Mesendoderm (in vitro differentiated cells): ENCODE results near the gene AADAC.
"Not testable (repeated sequence)": the region's sequence is repeated elsewhere in the genome, so short reads cannot be mapped to it uniquely, and the experiment has no call there.

Experiments
- DNase-seq: peaks from one replicate; pipeline ENCODE4 v3.0.0; 2013
- H2AK5ac ChIP-seq: 2 replicates; pipeline ENCODE4 v1.6.1; 2013; ENCODE audit warnings: low read length, inconsistent platforms
- H2BK120ac ChIP-seq: 2 replicates; pipeline ENCODE4 v1.6.1; 2013; ENCODE audit warnings: low read depth, mild to moderate bottlenecking, low read length, moderate library complexity, mixed read lengths
- H2BK15ac ChIP-seq: replicated peaks from 2 replicates; pipeline ENCODE4 v1.6.1; 2013; ENCODE audit warnings: low read depth, mild to moderate bottlenecking, moderate library complexity
- H2BK5ac ChIP-seq: 2 replicates; pipeline ENCODE4 v1.6.1; 2013; ENCODE audit warnings: low read length, inconsistent platforms
- H3K18ac ChIP-seq: 2 replicates; pipeline ENCODE4 v1.6.1; 2013; ENCODE audit warnings: mild to moderate bottlenecking, low read length, mixed read lengths
- H3K23ac ChIP-seq: one replicate; pipeline ENCODE4 v1.6.1; 2013; ENCODE audit warnings: low read length
- H3K27ac ChIP-seq: 2 replicates; pipeline ENCODE4 v1.5.1; 2013; ENCODE audit warnings: low read depth, mild to moderate bottlenecking, inconsistent platforms, low read length, moderate library complexity
- H3K27me3 ChIP-seq: 2 replicates; pipeline ENCODE4 v1.6.1; 2013; ENCODE audit warnings: low read length, control low read depth, mild to moderate bottlenecking, inconsistent platforms; ENCODE audit not compliant: insufficient read depth, poor library complexity
- H3K36me3 ChIP-seq: 2 replicates; pipeline ENCODE4 v1.6.1; 2013; ENCODE audit warnings: low read length, inconsistent platforms; ENCODE audit not compliant: control insufficient read depth, insufficient read depth
- H3K4ac ChIP-seq: one replicate; pipeline ENCODE4 v1.6.1; 2013; ENCODE audit warnings: low read depth, mild to moderate bottlenecking, low read length, moderate library complexity
- H3K4me1 ChIP-seq: 2 replicates; pipeline ENCODE4 v1.6.1; 2013; ENCODE audit warnings: low read depth, low read length, inconsistent platforms; ENCODE audit not compliant: control insufficient read depth
- H3K4me2 ChIP-seq: 2 replicates; pipeline ENCODE4 v1.6.1; 2013; ENCODE audit warnings: low read length
- H3K4me3 ChIP-seq: 2 replicates; pipeline ENCODE4 v1.5.1; 2013; ENCODE audit warnings: mild to moderate bottlenecking, low read length
- H3K56ac ChIP-seq: one replicate; pipeline ENCODE4 v1.6.1; 2013; ENCODE audit warnings: low read length
- H3K79me1 ChIP-seq: 2 replicates; pipeline ENCODE4 v1.6.1; 2013; ENCODE audit warnings: low read length, inconsistent platforms
- H3K79me2 ChIP-seq: 2 replicates; pipeline ENCODE4 v1.6.1; 2013; ENCODE audit warnings: mild to moderate bottlenecking, low read length; ENCODE audit not compliant: control insufficient read depth, insufficient read depth
- H3K9ac ChIP-seq: 2 replicates; pipeline ENCODE4 v1.6.1; 2013; ENCODE audit warnings: low read length, inconsistent platforms
- H4K5ac ChIP-seq: one replicate; pipeline ENCODE4 v1.6.1; 2013; ENCODE audit warnings: low read length
- H4K8ac ChIP-seq: one replicate; pipeline ENCODE4 v1.6.1; 2013; ENCODE audit warnings: low read depth, mild to moderate bottlenecking, control low read depth, low read length, moderate library complexity
- WGBS: extraction: QIAGEN DNeasy Blood & Tissue Kit; methylation state at CpG from one replicate; pipeline ENCODE4 v1.1.7; 2013; ENCODE audit warnings: low lambda C conversion rate, missing lambda C conversion rate; ENCODE audit not compliant: insufficient coverage; ENCODE audit errors: extremely low coverage; 5-methylcytosine and 5-hydroxymethylcytosine counted together

Gene AADAC

DNA sequence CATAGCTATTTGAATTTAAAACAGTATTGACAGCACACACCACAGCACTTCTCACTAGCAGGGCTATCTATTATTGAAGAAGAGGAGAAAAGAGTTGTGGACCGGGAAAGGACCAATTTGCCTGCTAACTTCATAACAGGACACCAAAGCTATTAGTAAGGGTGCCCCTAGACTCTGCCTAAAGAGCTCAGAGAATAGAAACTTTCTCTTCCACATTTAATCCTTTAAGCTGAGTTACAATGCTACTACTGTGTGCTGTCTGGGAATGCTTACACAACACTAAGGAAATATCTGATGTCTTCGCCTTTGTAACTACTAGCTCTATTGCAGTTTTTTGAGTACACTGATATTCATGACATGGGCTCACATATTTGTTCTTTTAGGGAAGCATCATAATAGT, 13.5 kb upstream of the AADAC start:
- H3K4ac ChIP-seq = no peak overlapping the region
- no peak overlapping the region for H3K23ac ChIP-seq
- no peaks in the 10 kb centered on the region for H3K36me3 ChIP-seq
- no peak overlapping the region for H2BK15ac ChIP-seq
- no peaks in the 10 kb centered on the region for H3K79me1 ChIP-seq
- no peak overlapping the region for H3K4me3 ChIP-seq
- no peak overlapping the region for H2AK5ac ChIP-seq
- no peak overlapping the region for H2BK120ac ChIP-seq
- H3K27me3 ChIP-seq = no peaks in the 10 kb centered on the region
- no peak overlapping the region for H3K9ac ChIP-seq
- H3K4me2 ChIP-seq = no peak overlapping the region
- DNase-seq = no peak
- H3K79me2 ChIP-seq = no peaks in the 10 kb centered on the region
- no CpG with 5 or more reads among the region's 2 CpGs for WGBS
- no peak overlapping the region for H3K27ac ChIP-seq
- H4K5ac ChIP-seq = no peak overlapping the region
- no peak overlapping the region for H2BK5ac ChIP-seq
- no peaks in the 10 kb centered on the region for H3K4me1 ChIP-seq
- no peak overlapping the region for H3K18ac ChIP-seq
- H4K8ac ChIP-seq = no peak overlapping the region
- no peak overlapping the region for H3K56ac ChIP-seq

DNA sequence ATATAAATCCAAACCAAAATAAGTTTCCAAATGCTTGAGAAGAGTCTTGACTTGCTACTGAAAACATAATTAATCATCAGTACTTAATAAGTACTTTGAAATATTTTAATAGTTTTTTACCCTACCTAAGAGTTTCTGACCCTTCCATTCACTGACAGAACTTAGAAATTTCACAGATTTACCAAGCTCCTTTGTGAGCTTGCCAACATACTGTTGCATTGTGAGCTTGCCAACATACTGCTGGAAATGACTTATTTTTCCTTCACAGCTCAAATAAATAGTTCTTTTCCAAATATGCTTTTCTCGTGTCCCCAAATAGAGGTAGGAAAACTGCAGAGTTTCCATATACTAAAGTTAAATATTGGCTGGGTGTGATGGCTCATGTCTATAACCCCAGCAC, 9.6 kb upstream of the AADAC start:
- Histone ChIP-seq H2BK15ac (no peak overlapping the region), H3K9ac (no peak overlapping the region), H2AK5ac (no peak overlapping the region), H3K79me2 (no peaks in the 10 kb centered on the region), H4K5ac (no peak overlapping the region), H3K23ac (no peak overlapping the region), H3K27ac (no peak overlapping the region), H3K56ac (no peak overlapping the region), H3K18ac (no peak overlapping the region), H4K8ac (no peak overlapping the region), H3K4me1 (no peaks in the 10 kb centered on the region), H3K79me1 (no peaks in the 10 kb centered on the region), H2BK5ac (no peak overlapping the region), H3K27me3 (no peaks in the 10 kb centered on the region), H2BK120ac (no peak overlapping the region), H3K4ac (no peak overlapping the region), H3K36me3 (no peaks in the 10 kb centered on the region), H3K4me2 (no peak overlapping the region), H3K4me3 (no peak overlapping the region)
- DNase-seq = no peak
- no CpG with 5 or more reads among the region's 1 CpG for WGBS

DNA sequence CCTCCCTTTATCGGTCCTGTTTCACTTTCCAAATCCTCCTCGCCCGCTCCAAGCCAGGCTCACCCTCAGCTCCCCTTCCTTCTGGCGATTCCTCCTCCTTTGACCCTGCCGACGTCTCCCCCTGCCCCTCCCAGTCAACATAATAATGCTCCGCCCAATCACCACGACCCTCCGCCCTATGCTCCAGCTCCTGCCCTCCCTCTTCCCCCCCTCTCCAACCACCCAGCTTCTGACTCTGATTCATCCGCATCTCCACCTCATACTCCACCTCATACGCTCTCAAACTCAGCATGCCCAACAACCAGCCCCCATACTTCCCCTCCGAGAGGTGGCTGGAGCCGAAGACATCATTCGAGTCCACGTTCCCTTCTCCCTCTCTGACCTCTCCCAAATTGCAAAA, 7.1 kb upstream of the AADAC start:
- H3K36me3 ChIP-seq = no peaks in the 10 kb centered on the region
- H2BK15ac ChIP-seq = no peak overlapping the region
- H3K79me1 ChIP-seq = no peaks in the 10 kb centered on the region
- no peak overlapping the region for H2BK5ac ChIP-seq
- H3K4me2 ChIP-seq = no peak overlapping the region
- WGBS = 100% methylated on average over 5 of the region's 15 CpGs
- H3K23ac ChIP-seq = no peak overlapping the region
- no peak overlapping the region for H4K5ac ChIP-seq
- no peak overlapping the region for H3K56ac ChIP-seq
- H2BK120ac ChIP-seq = no peak overlapping the region
- H3K27me3 ChIP-seq = no peaks in the 10 kb centered on the region
- no peak overlapping the region for H3K18ac ChIP-seq
- H3K79me2 ChIP-seq = no peaks in the 10 kb centered on the region
- H3K27ac ChIP-seq = no peak overlapping the region
- no peak overlapping the region for H3K4me3 ChIP-seq
- H3K9ac ChIP-seq = no peak overlapping the region
- no peak overlapping the region for H4K8ac ChIP-seq
- no peaks in the 10 kb centered on the region for H3K4me1 ChIP-seq
- no peak overlapping the region for H2AK5ac ChIP-seq
- H3K4ac ChIP-seq = no peak overlapping the region
- DNase-seq = no peak

DNA sequence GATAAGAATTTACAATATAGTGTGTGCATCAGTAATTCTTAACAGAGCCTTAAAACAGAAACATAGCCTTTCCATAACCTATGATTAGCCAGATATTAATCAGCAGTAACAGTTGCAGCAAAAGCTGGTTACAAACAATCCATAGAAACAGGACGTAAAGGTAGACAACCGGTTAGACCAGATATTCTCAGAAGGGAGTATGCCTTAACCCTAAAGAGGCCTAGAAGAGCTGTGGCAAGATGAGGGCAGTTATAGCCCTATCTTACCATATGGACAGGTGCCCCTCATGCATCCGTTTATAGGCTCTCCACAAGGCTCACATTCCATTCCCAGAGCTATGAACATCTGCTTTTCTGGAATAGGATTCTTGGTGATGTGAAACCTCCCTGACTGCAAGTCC, 5.0 kb upstream of the AADAC start:
- H3K79me1 ChIP-seq, H3K23ac ChIP-seq, H2BK5ac ChIP-seq, H4K8ac ChIP-seq, H3K56ac ChIP-seq, DNase-seq, H3K27ac ChIP-seq, H3K4me3 ChIP-seq, H2BK120ac ChIP-seq, H3K4me2 ChIP-seq, H3K27me3 ChIP-seq, H2AK5ac ChIP-seq, H3K4ac ChIP-seq, H3K9ac ChIP-seq, H3K4me1 ChIP-seq, H3K79me2 ChIP-seq, H3K36me3 ChIP-seq, H3K18ac ChIP-seq, H2BK15ac ChIP-seq, H4K5ac ChIP-seq: not testable (repeated sequence)
- no CpG with 5 or more reads among the region's 3 CpGs for WGBS

DNA sequence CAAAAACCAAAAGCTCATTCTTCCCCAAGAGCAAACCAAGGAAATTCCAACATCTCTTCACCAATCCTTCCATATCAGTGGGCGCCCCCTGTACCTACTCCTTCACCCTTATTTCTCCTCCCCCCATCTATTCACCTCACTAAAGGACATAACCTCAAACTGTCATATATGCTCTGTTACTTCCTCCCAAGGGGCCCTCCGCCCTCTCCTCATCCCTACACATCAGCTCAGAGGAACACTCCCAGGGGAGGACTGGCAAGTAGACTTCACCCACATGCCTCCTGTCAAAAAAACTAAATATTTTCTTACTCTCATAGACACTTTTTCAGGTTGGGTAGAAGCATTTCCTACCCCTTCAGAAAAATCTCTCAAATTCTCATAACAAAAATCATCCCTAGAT, 2.4 kb upstream of the AADAC start:
- Histone ChIP-seq H3K9ac (no peak overlapping the region), H3K23ac (no peak overlapping the region), H3K36me3 (no peaks in the 10 kb centered on the region), H2BK120ac (no peak overlapping the region), H3K79me2 (no peaks in the 10 kb centered on the region), H2AK5ac (no peak overlapping the region), H3K27ac (no peak overlapping the region), H3K27me3 (no peaks in the 10 kb centered on the region), H3K4me2 (no peak overlapping the region), H4K5ac (no peak overlapping the region), H3K4me3 (no peak overlapping the region), H4K8ac (no peak overlapping the region), H3K18ac (no peak overlapping the region), H3K4ac (no peak overlapping the region), H3K4me1 (no peaks in the 10 kb centered on the region), H3K79me1 (no peaks in the 10 kb centered on the region), H3K56ac (no peak overlapping the region), H2BK5ac (no peak overlapping the region), H2BK15ac (no peak overlapping the region)
- WGBS = no CpG with 5 or more reads among the region's 2 CpGs
- no peak for DNase-seq

DNA sequence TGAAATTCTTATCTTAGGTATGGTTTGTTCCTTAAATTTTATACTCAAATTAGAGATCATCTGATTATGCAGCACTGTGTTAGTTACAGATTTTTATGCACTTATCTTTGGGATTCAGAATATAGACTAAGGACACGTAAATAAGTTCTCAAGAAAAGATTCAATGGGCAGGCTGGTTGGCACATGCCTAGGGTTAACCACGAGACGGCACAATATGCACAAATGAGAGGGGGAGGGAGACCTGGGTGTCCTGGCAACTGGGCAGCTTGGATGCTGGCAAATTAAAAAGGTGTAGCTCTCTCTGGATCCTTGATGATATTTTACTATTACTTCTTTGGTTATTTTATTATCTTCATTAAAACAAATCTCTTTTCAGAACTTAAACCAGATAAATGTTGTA, 672 bp downstream of the AADAC start:
- Histone ChIP-seq H3K9ac (no peak overlapping the region), H3K56ac (no peak overlapping the region), H3K79me1 (no peaks in the 10 kb centered on the region), H3K4me3 (no peak overlapping the region), H3K4me1 (no peaks in the 10 kb centered on the region), H3K23ac (no peak overlapping the region), H3K4me2 (no peak overlapping the region), H2BK15ac (no peak overlapping the region), H2BK120ac (no peak overlapping the region), H2AK5ac (no peak overlapping the region), H3K18ac (no peak overlapping the region), H3K79me2 (no peaks in the 10 kb centered on the region), H3K36me3 (no peaks in the 10 kb centered on the region), H3K4ac (no peak overlapping the region), H3K27me3 (no peaks in the 10 kb centered on the region), H4K5ac (no peak overlapping the region), H4K8ac (no peak overlapping the region), H3K27ac (no peak overlapping the region), H2BK5ac (no peak overlapping the region)
- DNase-seq = no peak
- WGBS = no CpG with 5 or more reads among the region's 3 CpGs
